NCI-H2227 treated with DMSO at 0.1 percent for 48 hours (cell line): ENCODE measurements around the gene ZNF662.

Experiments used
- DNase-seq: peaks from one replicate; lab custom pipeline; 2025; lab: John Stamatoyannopoulos, UW

The ZNF662 gene

GRCh38 chr3:42887084-42887483 is 18.9 kb upstream of the ZNF662 start:
- DNase-seq: no peak

- DNase-seq: no peak
These were observed 14.9 kb upstream of the ZNF662 start for GRCh38 chr3:42891042-42891441.

GRCh38 chr3:42892169-42892568 is 13.8 kb upstream of the ZNF662 start:
- DNase-seq: no peak

GRCh38 chr3:42892807-42893206 is 13.1 kb upstream of the ZNF662 start:
- DNase-seq: no peak

GRCh38 chr3:42894698-42895579 is 11.0 kb upstream of the ZNF662 start:
- no peak for DNase-seq

GRCh38 chr3:42895580-42895868 is 10.4 kb upstream of the ZNF662 start:
- no peak for DNase-seq

GRCh38 chr3:42898896-42899675 is 6.9 kb upstream of the ZNF662 start:
- no peak for DNase-seq

- peak; percentile 6 for DNase-seq
These were observed 5.5 kb upstream of the ZNF662 start for GRCh38 chr3:42900226-42901072.

- DNase-seq: no peak
These were observed 4.9 kb upstream of the ZNF662 start for GRCh38 chr3:42901073-42901415.

- no peak for DNase-seq
These were observed 3.7 kb upstream of the ZNF662 start for GRCh38 chr3:42902257-42902656.

GRCh38 chr3:42904076-42904475 is 1.9 kb upstream of the ZNF662 start:
- no peak for DNase-seq

- DNase-seq: no peak
These were observed 237 bp upstream of the ZNF662 start for GRCh38 chr3:42905740-42906069.

GRCh38 chr3:42906848-42907183 is 874 bp downstream of the ZNF662 start:
- no peak for DNase-seq

- no peak for DNase-seq
These were observed 2.7 kb downstream of the ZNF662 start for GRCh38 chr3:42908675-42909074.

- DNase-seq: no peak
These were observed 5.6 kb downstream of the ZNF662 start for GRCh38 chr3:42911551-42911950.

GRCh38 chr3:42914771-42915515 is 9.0 kb downstream of the ZNF662 start:
- DNase-seq: no peak

- no peak for DNase-seq
These were observed 17.7 kb downstream of the ZNF662 start for GRCh38 chr3:42923606-42924005.

GRCh38 chr3:42926310-42926709 is 20.4 kb downstream of the ZNF662 start:
- DNase-seq: no peak

GRCh38 chr3:42934111-42934510 is 28.2 kb downstream of the ZNF662 start:
- no peak for DNase-seq

- DNase-seq: no peak
These were observed 29.0 kb downstream of the ZNF662 start for GRCh38 chr3:42934910-42935309.

- DNase-seq: no peak
These were observed 29.5 kb downstream of the ZNF662 start for GRCh38 chr3:42935472-42935871.
